Endothelial cell of umbilical vein (primary cell): ENCODE measurements around the gene RENBP.

Experiments
- CTCF ChIP-seq, 2 donors: IDR thresholded peaks; 1 replicate in 1 of 2; 2 replicates in 1 of 2; pipeline ENCODE4 v1.5.1; 2011; ENCODE audit warnings: low read length in 2 of 2, mild to moderate bottlenecking in 2 of 2, moderate library complexity in 2 of 2, control low read depth in 1 of 2, inconsistent platforms in 1 of 2, low read depth in 1 of 2; ENCODE audit not compliant: insufficient read depth in 1 of 2; ENCODE audit errors: extremely low read depth in 1 of 2
- EZH2 ChIP-seq: IDR thresholded peaks from 2 replicates; pipeline ENCODE4 v1.6.1; 2012; ENCODE audit warnings: borderline replicate concordance, low read depth, mild to moderate bottlenecking, moderate library complexity, low read length, inconsistent platforms; ENCODE audit not compliant: severe bottlenecking
- FOS ChIP-seq: IDR thresholded peaks from 2 replicates; pipeline ENCODE4 v1.6.1; 2011; ENCODE audit warnings: mild to moderate bottlenecking, low read length, moderate library complexity, borderline replicate concordance; ENCODE audit not compliant: insufficient read depth
- POLR2A ChIP-seq: IDR thresholded peaks from 2 replicates; pipeline ENCODE4 v1.6.1; 2012; ENCODE audit warnings: low read depth, mild to moderate bottlenecking, control low read depth, low read length
- POLR2AphosphoS5 ChIP-seq: IDR thresholded peaks from 2 replicates; pipeline ENCODE4 v1.6.1; 2012; ENCODE audit warnings: low read depth, mild to moderate bottlenecking, control low read depth, low read length, moderate library complexity; ENCODE audit not compliant: insufficient read depth

GRCh38 chrX:153887385-153887784 lies 57.1 kb downstream of the RENBP start:
- TF ChIP-seq EZH2 (no peak), CTCF (IDR thresholded peaks at IDR 0.05; ENCODE audit: extremely low read depth in 1 of 2, insufficient read depth in 1 of 2, low read depth in 1 of 2, low read length in 2 of 2) (no peak), POLR2AphosphoS5 (no peak), FOS (no peak), POLR2A (no peak)
